Bronchus fibroblast of lung (primary cell): ENCODE results near the gene MLANA. TPM values are rescaled to one million over a fixed set of nuclear protein-coding genes. Genes with fewer than 3 reads are reported as not detected.

Source experiments
- total RNA-seq: library from RNA; depleted of rRNA; stranded (reverse); fragments of >200 nt; gene quantifications from 2 replicates; pipeline ENCODE4 v1.2.3, GENCODE V29; 2015

Gene MLANA, protein sequence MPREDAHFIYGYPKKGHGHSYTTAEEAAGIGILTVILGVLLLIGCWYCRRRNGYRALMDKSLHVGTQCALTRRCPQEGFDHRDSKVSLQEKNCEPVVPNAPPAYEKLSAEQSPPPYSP
- total RNA-seq: not detected in 2 replicates

DNA sequence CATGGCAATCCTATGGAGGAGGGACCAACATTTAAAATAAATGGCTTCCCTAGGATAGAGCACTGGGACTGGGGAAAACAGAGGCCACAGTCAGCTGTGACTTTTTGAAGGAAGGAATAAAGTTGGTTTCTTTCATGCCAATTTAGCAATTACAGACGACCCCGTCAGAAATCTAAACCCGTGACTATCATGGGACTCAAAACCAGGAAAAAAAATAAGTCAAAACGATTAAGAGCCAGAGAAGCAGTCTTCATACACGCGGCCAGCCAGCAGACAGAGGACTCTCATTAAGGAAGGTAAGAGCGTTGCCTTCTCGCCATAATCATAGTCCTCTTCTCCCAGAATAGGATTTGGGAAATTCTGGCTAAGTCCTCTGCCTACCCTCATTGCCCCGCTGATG lies at the start of gene MLANA:
TSS of gene MLANA (plus strand) at position 249 of the 400 bp plus-strand sequence. CDS start 1,586 bp downstream, outside the sequence.

Other genes starting within 250 kb of the MLANA start
- gene ERMP1, start 57.8 kb upstream of the MLANA start, total RNA-seq: 4.0 and 5.0 TPM in 2 replicates
- gene RANBP6, start 124.7 kb downstream of the MLANA start, total RNA-seq: 13.8 and 19.5 TPM in 2 replicates